ENCODE measurements around the gene ENPP6.
"Not testable (repeated sequence)": the region's sequence is repeated elsewhere in the genome, so short reads cannot be mapped to it uniquely, and the experiment has no call there.

The ENPP6 gene

GRCh38 chr4:184101711-184102110 lies 116.0 kb downstream of the ENPP6 start:
- no peak for FAIRE-seq

- no peak for FAIRE-seq
Observed at GRCh38 chr4:184100297-184100885, 117.3 kb downstream of the ENPP6 start.

- no peak for FAIRE-seq
Observed at GRCh38 chr4:184099535-184099966, 118.1 kb downstream of the ENPP6 start.

DNA sequence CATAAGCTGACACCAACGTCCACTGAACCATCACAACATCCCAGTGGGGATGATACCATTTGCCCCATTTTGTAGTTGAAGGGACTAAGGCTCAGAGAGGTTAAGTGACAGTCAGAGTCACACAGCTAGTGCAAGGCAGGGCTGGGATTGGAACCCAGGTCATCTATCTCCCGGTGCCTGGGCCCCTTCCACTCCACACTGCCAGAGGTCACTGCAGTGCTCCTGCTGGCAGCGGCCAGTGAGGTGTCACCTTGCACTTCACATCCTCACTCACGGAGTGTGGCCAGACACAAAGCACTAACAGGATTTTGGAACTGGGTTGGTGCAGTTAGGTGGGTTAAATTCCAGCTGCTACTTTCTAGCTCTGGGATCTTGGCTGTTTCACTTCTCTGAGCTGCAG lies 118.7 kb downstream of the ENPP6 start:
- FAIRE-seq: no peak

- FAIRE-seq: no peak
Observed at GRCh38 chr4:184097815-184098214, 119.9 kb downstream of the ENPP6 start.

- FAIRE-seq: no peak
Observed at GRCh38 chr4:184097241-184097605, 120.5 kb downstream of the ENPP6 start.

DNA sequence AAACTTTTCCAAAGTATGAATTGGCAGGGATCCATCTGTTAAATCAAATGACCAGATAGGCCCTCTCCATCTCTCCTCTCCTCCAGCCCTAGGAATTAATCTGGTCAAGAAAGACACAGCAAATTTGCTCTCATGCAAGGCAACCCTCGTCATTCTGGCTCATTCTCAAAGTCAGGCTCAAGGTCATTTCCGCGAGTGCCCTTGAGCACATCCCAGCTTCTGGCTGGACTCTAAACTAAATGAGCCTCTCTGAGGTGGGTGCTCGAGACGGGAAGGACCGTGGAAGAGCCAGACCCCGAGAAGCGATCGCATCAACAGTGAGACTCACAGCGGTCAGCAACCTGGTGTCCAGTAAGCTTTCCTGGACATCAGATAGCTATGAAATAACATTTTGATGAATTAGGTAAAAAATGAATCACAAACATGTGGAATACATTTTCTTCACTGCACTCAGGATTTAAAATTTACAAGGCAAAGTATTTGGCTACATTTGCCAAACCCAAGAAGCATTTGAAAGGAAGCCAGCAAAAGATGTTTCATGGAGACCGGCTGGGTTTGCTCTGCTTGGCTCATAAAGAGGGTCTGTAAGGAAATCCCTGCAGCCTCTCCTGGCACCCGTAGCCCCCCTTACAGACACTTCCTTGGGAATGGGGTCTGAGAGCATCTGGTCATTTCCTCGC lies 121.0 kb downstream of the ENPP6 start:
- no peak for FAIRE-seq

- no peak for FAIRE-seq
Observed at GRCh38 chr4:184094532-184095159, 123.0 kb downstream of the ENPP6 start.

GRCh38 chr4:184091986-184092385 lies 125.7 kb downstream of the ENPP6 start:
- no peak for FAIRE-seq

DNA sequence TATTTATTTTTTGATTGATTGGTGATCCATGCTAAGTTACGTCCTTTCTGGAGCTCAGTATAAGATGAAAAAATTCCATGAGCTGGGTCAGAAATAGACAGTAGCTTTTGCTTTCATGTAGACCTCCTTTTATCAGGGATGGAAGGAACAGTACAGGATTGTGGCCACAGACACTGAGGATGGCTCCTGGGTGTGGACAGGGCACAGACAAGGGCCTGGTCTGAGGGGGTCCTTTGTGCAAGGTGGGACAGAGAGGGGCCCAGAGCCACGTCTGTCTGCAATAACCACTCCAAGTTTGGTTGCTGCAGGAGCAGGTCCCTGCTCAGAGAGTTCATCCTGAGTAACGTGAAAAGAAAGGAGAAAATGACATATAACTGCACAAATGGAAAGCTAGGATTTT lies 127.1 kb downstream of the ENPP6 start:
- no peak for FAIRE-seq

DNA sequence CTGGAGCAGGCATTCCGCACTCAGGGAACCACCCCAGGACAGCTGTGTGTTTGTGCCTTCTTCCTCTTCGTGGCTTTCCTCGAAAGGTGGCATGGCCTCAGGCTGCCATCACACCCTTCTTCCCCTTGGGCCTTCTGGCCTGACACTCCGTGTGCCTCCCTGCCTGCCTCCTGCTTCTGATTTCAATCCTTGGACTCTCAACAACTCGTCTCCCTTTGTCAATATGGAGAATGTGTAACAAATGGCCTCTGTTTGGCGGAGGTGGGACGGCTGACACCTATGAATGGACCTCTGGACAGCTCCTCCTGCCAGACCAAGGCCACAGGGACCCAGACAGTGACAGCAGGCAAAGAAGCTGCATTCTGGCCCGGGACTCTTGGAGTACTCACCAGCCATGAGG lies 137.0 kb downstream of the ENPP6 start:
- no peak for FAIRE-seq

DNA sequence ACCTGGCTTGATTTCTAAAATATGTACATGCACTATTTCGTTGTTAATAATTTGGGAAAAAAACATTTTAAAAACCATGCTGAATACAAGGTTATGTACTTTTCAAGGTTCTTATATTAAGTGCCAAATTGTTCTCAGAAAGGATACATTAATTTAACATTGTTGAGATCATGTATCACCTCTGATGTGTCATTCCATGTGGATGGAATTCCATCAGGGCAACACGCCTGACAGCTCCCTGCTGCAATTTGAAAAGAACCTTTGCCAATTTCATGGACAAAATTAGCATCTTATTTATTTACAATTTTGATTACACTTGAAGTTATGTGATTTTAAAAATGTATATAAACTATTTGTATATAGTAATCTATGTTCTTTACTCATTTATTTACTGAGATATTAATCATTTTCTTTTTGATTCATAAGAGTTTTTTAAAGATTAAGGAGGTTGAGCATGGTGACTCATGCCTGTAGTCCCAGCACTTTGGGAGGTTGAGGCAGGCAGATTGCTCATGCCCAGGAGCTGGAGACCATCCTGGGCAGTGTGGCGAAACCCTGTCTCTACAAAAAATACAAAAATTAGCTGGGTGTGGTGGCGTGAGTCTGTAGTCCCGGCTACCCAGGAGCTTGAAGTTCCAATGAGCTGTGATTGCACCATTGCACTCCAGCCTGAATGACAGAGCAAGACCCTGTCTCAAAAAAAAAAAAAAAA lies 142.8 kb downstream of the ENPP6 start:
- FAIRE-seq: no peak

DNA sequence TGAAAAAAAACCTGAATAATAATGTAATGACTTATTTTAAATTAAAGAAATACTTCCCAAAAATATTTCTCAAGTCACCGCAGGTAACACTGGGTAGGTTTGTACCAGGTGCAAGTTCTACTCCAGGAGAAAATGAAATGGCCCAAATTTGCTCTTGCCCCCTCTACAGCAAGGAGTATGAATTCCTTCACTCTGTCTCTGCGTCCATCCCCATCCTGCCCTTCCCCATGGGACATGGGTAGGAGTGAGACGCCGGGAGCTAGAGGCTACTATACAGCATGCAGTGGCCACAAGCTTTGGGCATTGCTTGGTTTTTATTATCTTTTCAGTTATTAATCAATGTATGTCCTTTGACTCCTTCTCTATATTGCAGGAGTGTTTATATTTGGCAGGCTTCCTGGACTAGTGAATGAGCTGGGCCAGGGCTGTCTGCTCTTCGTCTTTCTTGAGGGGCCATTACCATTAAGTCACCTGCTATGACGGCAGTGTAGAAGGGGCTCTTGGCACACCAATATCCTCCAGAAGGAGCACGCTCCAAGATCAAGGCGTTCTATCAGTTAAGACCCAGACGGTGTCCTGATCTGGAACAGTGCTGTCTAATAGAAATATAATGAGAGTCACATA lies 149.6 kb downstream of the ENPP6 start:
- FAIRE-seq: no peak

DNA sequence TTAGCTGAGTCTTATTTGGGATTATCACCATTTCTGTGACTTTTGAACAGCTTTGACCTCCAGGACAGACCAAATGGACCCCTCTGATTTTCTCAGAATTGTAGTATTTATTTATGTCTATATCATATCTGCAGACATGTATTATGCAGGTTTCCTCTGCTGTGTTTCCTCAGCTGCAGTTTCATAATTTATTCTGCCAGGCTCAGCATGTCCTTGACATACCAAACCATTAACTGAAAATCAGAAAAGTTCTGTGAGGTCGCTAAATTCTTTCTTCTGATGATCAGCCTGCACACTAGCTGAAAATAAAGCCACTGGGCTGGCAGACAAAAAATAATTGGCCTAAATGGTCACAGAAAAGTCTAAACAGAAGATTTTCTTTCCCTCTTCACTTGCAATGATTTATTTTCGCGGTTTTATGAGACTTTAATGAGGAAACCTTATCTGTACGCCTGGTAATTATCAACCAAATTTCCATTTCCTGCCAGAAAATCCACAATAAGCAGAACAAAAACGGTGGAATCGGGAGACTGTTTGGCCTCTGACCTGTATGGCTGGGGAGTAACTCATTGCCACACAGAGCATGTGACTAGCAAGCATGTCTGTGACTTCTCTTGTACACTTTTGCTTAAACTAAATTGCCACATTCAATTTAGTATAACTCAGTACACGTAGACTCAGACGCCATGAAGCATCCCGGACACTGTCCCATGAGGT lies 150.9 kb downstream of the ENPP6 start:
- FAIRE-seq: no peak

GRCh38 chr4:184064877-184065276 lies 152.8 kb downstream of the ENPP6 start:
- FAIRE-seq: no peak

GRCh38 chr4:184062769-184063168 lies 154.9 kb downstream of the ENPP6 start:
- no peak for FAIRE-seq

DNA sequence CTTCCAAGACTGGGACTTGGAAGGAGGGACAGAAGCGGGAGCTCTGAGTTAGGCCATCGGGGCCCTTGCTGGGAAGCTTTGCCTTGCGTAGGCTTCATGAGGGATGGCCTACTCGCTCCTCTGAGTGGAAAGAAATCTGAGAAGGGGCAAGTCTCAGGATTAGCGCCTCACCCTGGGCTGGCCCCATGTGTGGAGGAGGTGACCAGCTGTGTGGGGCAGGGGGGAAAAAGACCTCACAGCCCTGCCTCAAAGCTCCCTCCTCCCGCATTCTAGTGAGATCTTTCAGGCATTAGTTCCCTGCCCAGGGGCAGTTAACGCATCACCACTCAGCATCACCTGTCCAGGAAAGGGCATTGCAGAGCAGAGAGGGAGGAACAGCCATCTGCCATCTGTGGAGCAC lies 156.1 kb downstream of the ENPP6 start:
- no peak for FAIRE-seq

DNA sequence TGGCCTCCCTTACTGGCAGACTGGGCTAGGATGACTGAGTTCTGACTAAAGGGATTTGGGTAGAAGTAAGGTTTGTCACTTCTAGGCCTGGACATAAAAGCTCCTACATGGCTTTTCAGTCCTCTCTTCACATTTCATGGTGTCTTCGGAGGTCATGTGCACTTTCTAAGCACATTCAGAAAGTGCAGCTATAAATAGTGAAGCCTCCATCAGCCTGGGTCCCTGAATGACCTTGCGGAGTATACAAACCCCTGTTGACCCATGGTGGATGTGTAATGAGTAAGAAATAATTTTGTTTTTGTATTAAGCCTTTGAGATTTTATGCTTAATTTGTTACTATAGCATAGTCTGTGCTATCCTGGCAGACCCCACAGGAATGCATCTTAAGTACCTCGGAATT lies 158.6 kb downstream of the ENPP6 start:
- FAIRE-seq: no peak

DNA sequence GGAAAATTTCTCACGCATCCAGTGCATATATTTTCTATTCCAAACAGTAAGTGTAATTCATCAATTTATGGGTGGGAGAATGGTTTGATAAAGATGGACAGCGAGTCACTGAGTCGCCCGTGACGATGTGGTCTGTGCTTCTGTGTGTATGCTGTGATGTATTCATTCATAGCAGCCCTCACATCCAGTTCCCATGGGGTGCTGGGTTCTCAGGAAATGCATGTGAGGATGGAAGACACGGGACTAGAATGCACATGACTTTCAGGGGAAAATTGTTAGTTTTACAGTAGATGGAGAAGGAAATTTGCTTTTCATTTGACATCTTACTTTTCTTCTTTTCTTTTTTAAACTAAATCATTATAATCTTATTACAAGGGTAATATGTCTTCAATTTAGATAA lies 159.6 kb downstream of the ENPP6 start:
- no peak for FAIRE-seq

GRCh38 chr4:184056877-184057276 lies 160.8 kb downstream of the ENPP6 start:
- FAIRE-seq: no peak

- no peak for FAIRE-seq
Observed at GRCh38 chr4:184053434-184053833, 164.2 kb downstream of the ENPP6 start.

GRCh38 chr4:184052616-184053015 lies 165.1 kb downstream of the ENPP6 start:
- no peak for FAIRE-seq

DNA sequence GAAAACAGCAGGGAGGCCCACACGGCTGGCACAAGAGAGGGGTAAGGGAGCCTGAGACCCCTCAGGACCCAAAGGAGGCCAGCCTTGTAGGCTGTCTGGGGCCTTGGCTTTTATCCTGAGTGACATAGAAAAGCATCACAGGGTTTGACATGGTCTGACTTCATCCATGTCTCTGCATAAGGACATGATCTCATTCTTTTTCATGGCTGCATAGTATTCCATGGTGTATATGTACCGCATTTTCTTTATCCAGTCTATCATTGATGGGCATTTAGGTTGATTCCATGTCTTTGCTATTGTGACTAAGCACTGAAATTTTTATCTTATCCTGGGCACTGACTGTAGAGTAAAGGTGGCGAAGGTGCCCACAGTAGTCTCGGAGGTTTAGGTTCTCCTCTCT lies 166.4 kb downstream of the ENPP6 start:
- FAIRE-seq: not testable (repeated sequence)

Data from A204.1 (cell line).